ENCODE data around the gene RNF182.
"Not testable (repeated sequence)": the region's sequence is repeated elsewhere in the genome, so short reads cannot be mapped to it uniquely, and the experiment has no call there.

Gene RNF182

DNA sequence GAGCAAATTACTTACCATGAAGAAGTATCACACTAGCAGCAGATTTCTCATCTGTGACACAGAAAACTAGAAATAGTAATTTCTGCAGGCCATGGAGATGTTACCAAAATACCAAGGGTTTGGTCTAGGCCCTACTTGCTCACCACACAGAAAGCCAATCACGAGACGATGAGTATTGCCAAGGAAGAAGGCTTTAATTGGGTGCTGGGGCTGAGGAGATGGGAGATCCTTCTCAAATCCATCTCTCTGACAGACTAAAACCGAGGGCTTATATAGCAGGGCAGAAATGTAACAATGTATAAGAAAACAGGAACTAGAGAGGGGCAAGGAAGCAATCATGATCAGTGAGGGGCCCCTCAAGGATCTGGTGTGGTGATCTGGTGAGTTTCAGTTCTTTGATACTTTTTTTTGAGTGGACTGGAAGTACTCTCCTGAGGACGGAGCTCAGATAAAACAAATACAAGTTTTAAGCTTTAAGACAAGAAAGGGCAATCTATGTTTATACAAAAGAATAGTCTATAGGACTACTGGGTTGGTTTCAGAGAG is 40.9 kb downstream of the RNF182 start:
- DNase-seq (ENCODE audit: low read depth): no peak

DNA sequence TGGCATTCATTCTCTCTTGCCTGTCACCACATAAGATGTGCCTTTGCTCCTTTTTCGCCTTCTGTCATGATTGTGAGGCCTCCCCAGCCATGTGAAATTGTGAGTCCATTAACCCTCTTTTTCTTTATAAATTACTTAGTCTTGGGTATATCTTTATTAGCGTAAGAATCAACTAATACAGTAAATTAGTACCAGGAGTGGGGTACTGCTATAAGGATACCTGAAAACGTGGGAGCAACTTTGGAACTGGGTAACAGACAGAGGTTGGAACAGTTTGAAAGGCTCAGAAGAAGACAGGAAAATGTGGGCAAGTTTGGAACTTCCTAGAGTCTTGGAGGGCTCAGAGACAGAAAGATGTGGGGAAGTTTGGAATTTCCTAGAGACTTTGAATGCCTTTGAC is 46.6 kb downstream of the RNF182 start:
- DNase-seq (ENCODE audit: low read depth): no peak

DNA sequence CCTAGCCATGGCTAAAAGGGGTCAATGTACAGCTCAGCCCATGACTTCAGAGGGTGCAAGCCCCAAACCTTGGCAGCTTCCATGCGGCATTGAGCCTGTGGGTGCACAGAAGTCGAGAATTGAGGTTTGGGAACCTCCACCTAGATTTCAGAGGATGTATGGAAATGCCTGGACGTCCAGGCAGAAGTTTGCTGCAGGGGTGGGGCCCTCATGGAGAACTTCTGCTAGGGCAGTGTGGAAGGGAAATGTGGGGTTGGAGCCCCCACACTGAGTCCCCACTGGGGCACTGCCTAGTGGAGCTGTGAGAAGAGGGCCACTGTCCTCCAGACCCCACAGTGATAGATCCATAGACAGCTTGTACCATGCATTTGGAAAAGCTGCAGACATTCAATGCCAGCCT is 47.9 kb downstream of the RNF182 start:
- not testable (repeated sequence) for DNase-seq (ENCODE audit: low read depth)

DNA sequence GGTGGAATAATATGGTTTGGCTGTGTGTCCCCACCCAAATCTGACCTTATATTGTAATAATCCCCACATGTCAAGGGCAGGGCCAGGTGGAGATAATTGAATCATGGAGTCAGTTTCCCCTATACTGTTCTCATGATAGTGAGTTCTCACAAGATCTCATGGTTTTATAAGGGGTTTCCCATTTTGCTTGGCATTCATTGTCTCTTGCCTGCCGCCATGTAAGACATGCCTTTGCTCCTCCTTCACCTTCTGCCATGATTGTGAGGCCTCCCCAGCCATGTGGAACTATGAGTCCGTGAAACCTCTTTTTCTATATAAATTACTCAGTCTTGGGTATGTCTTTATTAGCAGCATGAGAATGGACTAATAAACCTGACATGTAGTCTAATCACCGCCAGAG is 48.7 kb downstream of the RNF182 start:
- not testable (repeated sequence) for DNase-seq (ENCODE audit: low read depth)

DNA sequence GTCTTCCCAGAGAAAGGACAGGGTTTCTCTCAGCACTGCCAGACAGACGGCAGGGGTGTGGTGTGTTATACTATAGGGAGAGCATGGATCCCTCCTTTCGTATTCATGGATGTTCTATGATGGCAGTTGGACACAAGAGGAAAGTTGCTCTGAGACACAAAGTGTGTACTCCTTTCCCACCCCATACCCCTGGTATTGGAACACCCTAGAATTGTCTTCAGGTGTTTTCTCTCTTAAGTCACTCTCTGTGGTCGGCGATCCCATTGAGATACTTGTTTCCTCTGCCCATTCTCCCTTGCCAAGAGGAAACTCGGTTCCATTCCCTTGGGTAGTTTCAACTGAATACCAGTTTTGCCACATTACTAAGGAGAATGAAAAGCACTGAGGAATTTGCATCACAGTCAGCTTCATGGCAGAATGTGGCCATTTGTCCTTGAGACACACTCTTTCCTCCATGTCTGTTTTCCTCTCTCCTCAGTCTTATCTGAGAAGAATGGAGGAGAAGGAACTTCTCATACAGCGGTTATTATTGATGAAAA is 53.4 kb downstream of the RNF182 start:
- no peak for DNase-seq (ENCODE audit: low read depth)

DNA sequence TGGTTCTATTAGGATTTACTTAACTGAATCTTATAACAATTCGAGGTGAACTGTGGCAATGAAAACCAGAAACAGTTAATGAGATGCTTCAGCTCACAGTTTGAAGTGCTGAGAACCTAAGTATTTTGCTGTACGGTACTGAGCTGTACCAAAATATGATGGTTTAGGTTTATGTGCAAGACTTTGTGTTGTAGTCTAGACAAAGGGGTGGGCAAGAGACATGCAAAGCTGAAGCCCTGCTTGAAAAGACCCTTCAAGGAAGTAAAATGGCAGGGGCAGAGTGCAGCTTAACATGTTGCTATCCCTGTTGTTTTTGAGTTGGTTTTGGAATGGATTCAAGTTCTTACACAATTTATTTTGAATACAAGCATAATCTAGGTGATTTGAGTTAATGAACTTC is 54.0 kb downstream of the RNF182 start:
- no peak for DNase-seq (ENCODE audit: low read depth)

DNA sequence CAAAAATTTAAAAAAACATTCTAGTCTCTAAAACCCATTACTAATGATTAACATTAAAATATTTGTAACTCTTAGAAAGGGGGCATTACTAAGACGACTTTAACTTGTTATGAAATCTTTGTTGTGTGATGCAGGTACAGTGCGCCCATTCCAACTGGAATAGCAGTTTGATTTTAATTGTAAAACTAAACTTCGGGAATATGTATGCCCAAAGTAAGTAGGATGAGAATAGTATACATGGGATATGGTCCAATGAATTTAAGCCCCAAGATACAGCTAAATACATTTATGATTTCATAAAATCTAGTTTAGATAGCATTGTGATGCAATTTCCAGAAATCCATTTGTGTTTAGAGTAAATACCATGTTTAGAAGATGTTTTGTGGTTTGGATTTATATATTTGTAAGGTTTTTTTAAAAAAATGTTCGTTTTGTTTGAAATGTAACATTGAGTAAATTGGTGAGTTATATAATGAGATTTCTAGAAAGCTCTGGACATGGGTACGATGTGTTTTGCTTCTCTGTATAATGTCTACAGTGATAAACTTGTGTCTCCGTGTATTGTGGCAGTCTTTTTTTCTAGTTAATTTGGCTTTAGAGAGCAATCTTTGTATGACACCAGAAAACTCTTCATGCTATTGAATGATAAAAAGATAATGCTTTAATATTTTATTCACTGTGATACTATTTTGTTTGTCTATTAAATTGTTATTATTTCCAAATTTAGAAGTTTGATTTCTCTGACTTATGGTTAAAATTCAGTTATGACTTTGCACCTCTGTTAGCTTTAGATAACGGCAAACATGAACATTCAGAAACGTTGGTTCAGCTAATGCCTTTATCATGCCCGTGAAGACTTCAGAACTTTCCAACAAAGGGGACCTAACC is 54.8 kb downstream of the RNF182 start:
- no peak for DNase-seq (ENCODE audit: low read depth)

DNA sequence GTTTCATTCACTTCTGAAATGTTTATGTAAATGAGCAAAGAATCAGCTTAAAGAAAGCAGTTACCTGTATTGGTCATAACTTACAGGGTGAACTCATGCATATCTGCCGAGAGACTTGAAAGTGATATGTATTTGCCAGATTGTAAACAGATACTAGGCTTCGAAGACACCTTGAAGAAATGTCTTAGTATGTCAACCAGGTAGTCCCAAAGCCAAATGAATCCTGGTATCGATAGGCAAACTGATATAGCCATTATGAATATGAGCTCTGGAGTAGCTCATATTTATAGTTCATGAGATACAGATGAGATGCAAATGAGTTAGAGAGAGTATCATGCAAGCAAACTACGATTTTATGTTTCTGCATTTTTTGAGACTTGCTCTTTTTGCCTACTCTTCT is 55.8 kb downstream of the RNF182 start:
- DNase-seq (ENCODE audit: low read depth): no peak

DNA sequence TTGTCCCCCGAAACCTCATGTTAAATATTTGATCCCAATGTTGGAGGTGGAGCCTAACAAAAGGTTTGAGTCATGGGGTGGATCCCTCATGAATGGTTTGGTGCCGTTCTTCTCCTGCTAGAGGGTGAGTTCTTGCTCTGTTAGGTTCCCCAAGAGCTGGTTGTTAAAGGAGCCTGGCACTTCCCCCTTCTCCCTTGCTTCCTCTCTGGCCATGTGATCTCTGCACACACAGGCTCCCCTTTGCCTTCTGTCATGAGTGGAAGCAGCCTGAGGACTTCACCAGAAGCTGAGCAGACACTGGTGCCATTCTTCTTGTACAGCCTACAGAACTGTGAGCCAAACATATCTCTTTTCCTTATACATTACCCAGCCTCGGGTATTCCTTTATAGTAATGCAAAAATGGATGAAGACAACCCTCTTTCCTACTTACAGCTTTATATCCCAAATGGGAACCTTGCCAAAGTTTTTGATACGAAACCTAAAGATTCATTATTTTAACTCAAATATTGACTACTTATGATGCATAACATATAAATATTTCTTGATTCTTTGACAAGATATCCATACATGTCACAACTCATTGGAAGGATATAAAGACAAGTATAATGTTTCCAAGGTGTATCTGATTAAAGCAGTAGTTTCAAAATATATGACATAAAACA is 61.0 kb downstream of the RNF182 start:
- no peak for DNase-seq (ENCODE audit: low read depth)

DNA sequence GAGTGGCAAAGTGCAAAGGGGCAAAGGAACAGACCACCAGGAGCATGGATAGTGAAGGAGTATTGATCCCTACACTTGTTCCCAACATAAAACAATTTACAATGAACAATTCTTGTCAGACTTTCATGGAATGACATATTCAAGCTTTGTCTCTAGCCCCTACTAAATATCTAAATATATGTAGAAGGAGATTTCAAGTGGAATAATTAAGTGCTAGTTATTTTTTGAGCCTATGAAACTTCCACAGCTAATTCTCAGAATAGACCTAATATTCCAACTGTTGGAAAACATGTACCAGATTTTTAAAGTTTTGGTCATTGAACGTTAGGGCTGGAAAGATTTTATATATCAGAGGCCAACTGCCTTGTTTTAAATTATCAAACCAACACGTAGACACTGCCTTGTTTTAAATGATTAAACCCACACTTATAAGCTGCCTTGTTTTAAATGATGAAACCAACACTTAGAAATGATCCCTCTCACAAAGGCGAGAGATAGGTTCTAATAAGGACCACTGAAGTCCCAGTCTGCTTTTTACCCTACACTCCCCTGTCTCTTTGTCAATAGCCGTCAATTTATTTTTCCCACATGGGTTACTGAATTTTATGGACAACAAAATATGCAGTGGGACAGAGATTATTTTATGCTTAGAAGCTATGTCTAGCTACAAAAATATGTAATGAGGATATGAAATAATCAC is 62.1 kb downstream of the RNF182 start:
- DNase-seq (ENCODE audit: low read depth): no peak

DNA sequence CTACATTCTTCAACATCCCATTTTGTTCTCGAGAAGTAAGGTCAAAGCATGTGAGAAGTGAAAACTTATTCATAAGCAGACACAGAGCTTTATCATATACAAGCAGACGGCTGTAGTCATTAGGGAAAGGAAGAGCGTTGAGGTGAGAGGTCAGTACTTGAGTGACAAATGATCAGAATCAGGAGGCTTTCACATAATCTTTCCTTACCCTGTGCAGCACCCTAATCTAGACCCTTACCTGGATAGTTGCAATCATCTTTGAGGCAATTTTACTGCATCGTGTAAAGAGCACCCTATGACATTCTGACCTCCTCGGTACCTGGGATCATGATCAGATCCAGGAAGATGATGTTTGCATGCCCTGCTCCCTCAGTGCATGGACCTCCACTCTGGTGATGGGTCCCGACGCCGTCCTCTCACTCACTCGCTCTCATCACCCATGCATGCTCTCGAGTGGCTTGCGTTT is 62.7 kb downstream of the RNF182 start:
- DNase-seq (ENCODE audit: low read depth): no peak

DNA sequence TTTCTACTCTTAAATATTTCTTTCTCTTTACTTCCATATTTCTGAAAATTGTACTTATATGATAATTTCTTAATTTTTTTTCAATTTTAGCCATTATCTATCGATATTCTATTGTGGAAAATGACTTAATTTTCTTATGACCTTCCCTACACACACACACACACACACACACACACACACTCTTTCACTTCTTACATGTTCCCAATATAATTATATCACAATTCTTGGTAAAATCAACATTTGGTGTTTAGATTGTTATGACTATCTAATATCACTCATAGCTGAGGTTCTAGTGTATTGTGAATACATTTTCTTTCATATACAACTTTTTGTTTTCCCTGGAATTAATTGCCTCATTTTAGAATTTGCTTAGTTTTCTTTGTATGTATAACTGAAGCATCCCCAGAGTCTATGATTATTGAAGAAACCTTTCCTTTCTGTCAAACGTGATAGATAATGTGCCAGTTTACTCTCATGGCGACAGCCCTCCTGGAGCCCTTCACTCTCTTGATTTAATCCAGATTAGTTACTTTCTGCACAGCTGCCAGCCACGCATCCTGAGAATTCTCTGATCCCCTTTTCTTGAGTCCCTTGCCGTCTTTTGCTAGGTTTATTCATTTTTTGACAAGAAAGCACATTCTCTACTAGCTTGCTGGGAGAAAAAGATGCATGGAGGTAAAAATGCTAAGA is 63.4 kb downstream of the RNF182 start:
- DNase-seq (ENCODE audit: low read depth): no peak

DNA sequence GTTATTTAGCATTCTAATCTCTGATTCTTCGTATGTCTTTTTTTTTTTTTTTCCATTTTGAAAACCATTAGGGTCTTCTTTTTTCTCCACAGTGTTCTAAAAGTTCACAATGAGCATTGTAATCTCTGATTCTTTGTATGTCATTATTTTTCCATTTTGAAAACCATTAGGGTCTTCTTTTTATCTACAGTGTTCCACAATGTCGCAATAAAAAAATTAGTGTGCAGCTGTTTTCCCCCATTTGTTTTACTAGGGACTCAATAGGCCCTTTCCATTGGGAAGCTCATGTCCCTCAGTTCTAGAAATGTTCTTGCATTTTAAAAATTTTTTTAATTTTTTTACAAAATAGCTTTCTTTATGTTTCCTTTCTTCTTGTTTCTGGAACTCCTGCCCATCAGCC is 64.2 kb downstream of the RNF182 start:
- DNase-seq (ENCODE audit: low read depth): no peak

DNA sequence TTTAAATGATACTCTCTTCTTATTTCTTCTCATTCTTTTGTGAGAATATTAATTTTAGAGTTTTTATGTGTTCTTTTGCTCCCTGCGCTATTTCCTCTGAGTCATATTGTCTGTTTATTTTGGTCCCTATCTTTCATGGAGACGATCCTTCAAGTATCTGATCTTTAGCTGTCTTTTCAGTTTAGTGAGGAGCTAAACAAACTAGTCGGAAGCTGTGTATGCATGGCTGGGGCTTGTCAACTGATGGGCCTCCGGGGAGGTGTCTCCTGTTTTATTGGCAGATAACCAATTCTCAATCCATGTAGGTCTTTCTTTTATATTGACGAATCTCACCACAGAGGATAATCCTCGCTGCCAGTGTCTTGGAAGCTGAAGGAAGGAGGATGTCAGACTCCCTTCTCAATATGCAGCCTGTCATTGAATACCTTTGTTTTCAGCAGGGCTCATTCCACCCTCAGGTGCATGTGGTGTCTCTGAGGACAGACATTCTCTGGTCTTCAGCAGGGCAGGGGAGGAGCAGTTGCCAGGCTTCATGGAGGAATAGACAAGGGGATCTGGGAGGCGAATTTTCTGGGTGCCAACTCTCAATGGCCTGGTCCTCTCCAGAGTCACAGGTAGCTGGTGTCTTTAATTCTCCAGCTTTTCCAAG is 64.9 kb downstream of the RNF182 start:
- DNase-seq (ENCODE audit: low read depth): peak; percentile 22

DNA sequence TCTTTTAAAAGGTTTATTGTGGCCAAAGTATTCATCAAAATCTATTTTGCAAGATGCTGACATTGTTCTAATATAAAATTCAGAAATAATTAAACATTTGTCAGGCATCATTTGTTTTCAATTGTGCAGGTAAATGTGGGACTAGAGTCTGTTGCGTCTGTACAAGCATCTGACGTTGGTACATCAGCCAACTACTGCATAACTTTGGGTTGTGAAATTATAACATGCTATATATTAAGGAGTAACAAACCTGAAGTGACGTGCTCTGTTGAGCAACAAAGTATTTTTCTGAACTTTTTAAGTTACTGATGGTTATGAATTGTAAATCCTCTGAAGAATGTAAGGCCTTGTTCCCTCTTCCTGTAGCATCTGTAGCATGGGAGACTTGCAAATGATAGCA is 66.0 kb downstream of the RNF182 start:
- peak; percentile 37 for DNase-seq (ENCODE audit: low read depth)

DNA sequence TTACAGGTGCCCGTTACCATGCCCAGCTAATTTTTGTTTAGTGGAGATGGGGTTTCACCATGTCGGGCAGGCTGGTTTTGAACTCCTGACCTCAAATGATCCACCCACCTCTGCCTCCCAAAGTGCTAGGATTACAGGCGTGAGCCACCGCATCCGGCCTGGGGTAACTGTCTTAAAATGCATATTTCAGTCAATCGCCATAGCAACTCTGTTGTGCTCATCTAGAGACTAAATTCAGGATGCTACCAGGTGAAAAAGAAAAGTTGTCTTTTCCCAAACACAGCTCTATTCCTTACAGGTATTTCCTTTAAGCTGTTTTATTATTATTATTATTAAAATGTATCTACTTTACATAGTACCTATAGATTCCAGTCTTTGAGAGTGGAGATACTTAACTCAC is 66.6 kb downstream of the RNF182 start:
- no peak for DNase-seq (ENCODE audit: low read depth)

DNA sequence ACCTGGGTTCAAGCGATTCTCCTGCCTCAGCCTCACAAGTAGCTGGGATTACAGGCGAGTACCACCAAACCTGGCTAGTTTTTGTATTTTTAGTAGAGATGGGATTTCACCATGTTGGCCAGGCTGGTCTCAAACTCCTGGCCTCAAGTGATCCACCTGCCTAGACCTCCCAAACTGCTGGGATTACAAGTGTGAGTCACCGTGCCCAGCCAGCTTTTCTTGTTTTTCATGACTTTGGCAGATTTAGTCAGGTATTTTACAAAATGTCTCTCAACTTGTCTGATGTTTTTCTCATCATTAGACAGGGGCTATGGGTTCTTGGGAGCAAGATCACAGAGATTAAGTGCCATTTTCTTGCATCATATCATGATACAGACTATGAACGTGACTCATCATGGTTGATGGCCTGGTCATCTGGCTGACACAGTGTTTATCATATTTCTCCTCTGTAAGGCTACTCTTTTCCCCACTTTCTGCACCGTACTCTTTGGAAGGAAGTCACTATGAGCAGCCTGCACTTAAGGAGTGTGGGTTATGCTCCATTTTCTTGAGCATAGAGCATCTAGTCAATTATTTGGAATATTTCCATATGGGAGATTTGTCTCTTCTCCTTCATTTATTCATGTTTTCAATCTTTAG is 67.8 kb downstream of the RNF182 start:
- peak; percentile 81 for DNase-seq (ENCODE audit: low read depth)

DNA sequence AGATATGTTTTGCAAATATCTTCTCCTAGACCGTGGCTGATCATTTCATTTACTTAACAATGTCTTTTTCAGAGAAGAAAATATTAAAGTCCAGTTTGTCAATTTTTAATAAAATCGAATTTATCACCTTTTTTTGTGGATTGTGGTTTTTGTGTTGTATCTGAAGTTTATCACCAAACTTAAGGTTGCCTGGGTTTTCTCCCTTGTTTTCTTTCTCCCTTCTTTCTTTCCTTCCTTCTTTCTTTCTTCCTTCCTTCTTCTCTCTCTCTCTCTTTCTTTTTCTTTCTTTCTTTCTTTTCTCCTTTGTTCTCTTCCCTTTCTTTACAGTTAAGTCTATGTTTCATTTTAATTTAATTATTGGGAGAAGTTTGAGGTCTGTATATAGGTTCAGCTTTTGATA is 68.7 kb downstream of the RNF182 start:
- no peak for DNase-seq (ENCODE audit: low read depth)

DNA sequence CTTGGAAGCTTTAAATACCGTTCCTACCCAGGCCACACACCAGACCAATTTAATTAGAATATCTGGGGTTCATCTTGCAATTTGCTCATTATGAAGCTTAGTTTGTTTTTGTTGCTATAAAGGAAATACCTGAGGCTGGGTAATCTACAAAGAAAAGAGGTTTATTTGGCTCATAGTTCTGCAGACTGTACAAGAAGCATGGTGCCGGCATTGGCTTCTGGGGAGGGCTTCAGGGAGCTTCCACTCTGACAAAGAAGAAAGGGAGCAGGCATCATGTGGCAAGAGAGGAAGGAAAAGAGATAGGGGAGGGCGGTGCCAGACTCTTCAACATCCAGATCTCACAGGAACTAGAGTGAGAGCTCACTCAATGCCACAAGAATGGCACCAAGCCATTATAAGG is 73.6 kb downstream of the RNF182 start:
- no peak for DNase-seq (ENCODE audit: low read depth)

DNA sequence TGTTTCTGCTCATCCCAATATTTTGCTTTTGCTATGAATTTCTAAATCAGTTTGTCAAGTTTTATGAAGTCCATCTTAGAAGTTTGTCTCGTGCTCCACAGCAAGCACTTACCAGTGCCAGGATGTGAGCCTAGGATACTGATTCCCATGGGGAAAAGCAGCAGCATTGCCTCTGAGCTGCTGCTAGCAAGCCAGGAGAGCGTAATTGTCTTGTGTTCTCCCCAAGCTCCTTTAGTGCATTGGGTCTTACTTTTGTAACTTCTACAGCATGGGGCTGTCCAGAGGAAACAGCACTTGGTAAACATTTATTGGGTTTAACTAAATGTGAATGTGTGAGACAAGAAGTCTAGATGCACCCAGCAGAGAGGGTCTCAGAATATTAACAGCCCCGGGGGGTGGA is 76.1 kb downstream of the RNF182 start:
- DNase-seq (ENCODE audit: low read depth): peak; percentile 2
